ENCODE data around the gene ASPG.

The ASPG gene

DNA sequence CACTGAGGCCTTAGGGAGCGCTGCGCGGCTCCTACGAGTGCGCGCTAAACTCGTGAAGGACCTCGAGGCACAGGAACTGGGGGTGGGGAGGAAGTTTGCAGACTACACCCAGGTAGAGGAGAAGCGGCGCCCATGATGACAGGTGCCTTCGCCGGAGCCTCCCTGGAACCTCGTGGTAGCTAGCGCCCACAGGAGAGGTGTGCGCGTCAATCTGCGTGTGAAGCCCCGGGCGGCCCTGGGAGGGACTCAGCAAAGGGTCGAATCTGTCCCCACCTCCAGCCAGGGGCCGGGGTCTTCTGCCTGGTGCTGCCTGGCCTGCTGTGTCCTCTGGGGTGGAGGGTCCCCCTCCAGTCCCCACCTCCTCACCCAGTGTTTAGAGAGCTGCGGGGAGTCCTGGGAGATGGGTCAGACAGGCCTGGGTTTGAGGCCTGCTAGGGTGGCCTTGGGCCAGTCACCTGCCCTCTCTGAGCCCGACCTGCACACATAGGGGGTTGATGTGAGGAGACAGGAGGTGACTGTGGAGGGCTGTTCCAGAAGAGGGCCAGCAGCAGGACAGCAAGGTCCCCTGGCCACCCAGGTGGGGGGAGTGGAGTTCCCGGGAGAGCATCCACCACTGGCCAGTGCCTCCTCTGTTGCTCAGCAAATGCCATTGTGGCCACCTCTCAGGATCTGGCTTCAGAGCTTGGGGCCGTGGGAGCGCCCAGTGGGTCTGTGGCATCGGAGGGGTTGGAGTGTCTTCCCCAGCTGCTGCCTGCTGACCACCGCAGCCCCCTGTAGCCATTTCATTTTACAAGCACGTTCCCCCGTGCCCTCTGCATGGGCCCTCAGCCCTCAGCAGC is 32.7 kb downstream of the ASPG start (continued):
- TF ChIP-seq ZNF239 (tag by site-specific recombination; IDR thresholded peaks at IDR 0.05) (no peak), ZNF621 (tag by site-specific recombination; IDR thresholded peaks at IDR 0.05) (no peak), HOXC10 (CRISPR knock-in tag; IDR thresholded peaks at IDR 0.05) (no peak)

DNA sequence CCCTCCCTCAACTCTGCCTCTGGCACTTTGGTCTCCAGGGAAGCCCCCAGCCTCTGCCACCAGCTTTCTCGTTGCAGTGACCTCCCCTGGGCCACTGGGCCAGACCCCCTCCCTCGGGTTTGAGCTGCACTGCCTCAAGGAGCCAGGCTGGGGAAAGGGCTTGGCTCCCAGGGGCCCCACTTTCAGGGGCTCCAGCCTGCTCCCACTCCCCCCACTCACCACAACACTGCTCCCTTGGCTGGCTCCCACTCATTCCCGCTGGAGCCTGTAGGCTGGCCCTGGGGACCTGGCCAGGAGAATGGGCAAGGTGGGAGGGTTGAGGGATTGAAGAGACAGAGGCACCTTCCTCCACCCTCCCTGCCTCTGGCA is 33.6 kb downstream of the ASPG start:
- ChIA-PET POLR2A (no interaction called here), CTCF (interaction anchor here (0.7 to 1.2 kb wide), 2 partner anchors 13 to 25 kb away, joined by 3 read pairs; no protein-coding TSS in a partner anchor)
- TF ChIP-seq, protein P1, sequence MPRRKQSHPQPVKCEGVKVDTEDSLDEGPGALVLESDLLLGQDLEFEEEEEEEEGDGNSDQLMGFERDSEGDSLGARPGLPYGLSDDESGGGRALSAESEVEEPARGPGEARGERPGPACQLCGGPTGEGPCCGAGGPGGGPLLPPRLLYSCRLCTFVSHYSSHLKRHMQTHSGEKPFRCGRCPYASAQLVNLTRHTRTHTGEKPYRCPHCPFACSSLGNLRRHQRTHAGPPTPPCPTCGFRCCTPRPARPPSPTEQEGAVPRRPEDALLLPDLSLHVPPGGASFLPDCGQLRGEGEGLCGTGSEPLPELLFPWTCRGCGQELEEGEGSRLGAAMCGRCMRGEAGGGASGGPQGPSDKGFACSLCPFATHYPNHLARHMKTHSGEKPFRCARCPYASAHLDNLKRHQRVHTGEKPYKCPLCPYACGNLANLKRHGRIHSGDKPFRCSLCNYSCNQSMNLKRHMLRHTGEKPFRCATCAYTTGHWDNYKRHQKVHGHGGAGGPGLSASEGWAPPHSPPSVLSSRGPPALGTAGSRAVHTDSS (tag by site-specific recombination; IDR thresholded peaks at IDR 0.05): no peak
- no peak for TF ChIP-seq SALL2 (tag by site-specific recombination; IDR thresholded peaks at IDR 0.05; ENCODE audit: borderline replicate concordance)
- peak; percentile 68 for TF ChIP-seq EGR2 (tag by site-specific recombination; IDR thresholded peaks at IDR 0.05; ENCODE audit: low read depth)
- peak; percentile 79 for TF ChIP-seq ZFHX2 (tag by site-specific recombination; conservative IDR thresholded peaks at IDR 0.05)
- Histone ChIP-seq H3K27ac (ENCODE audit: extremely low read depth, low read depth, low read length) (no peak overlapping the region), H3K4me1 (ENCODE audit: control insufficient read depth, insufficient read depth, low read length) (no peaks in the 10 kb centered on the region; the same call in 1 of the 2 replicates), H3K36me3 (ENCODE audit: control insufficient read depth in 2 of 2, insufficient read depth in 1 of 2, low read length in 2 of 2) (no peaks in the 10 kb centered on the region), H3K4me3 (ENCODE audit: low read depth, low read length) (no peak overlapping the region), H3K9me3 (ENCODE audit: control insufficient read depth, insufficient read depth, low read depth, low read length) (no peaks in the 10 kb centered on the region)

DNA sequence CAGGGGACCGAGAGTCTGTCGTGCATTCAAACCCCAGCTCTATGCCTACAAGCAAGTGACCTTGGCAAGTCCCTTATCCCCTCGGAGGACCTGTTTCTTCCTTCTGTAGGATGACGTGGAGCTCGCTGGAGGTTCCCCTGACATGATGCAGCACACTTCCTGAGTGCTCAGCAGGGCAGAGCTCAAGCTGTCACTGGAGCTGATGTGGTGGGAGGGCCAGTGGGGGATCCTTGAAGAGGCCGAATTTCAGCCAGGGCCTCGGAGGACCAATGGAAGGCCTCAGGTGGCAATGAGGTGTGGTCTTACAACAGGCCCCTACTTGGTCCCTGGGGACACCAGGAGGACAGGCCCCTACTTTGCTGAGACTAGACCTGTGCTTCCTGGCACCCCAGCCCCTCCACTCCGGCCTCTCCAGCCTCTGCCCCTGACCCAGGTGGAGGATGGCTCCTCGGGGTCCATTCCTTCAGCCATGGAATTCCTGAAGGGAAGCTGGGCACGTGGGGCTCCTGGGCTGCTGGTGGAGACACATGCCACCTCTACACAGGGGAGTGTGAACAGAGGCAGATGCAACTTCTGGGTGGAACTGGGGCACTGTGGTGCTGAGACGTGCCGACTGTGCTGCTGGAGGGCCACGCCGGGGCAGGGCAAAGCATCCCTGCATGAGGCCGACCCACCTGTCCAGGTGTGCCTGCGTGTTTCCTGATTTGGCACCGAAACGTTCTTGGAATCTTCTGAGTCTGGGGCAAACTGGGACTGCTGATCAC is 34.2 kb downstream of the ASPG start:
- H3K4me1 ChIP-seq (ENCODE audit: control insufficient read depth, insufficient read depth, low read length): no peaks in the 10 kb centered on the region; the same call in 1 of the 2 replicates
- H3K9me3 ChIP-seq (ENCODE audit: control insufficient read depth, insufficient read depth, low read depth, low read length): no peaks in the 10 kb centered on the region
- no peak overlapping the region for H3K4me3 ChIP-seq (ENCODE audit: low read depth, low read length)
- POLR2A ChIA-PET: no interaction called here
- H3K36me3 ChIP-seq (ENCODE audit: control insufficient read depth in 2 of 2, insufficient read depth in 1 of 2, low read length in 2 of 2): no peaks in the 10 kb centered on the region
- no peak overlapping the region for H3K27ac ChIP-seq (ENCODE audit: extremely low read depth, low read depth, low read length)
- no peak for TF ChIP-seq SP2 (tag by site-specific recombination; IDR thresholded peaks at IDR 0.05)
- TF ChIP-seq, protein P2, sequence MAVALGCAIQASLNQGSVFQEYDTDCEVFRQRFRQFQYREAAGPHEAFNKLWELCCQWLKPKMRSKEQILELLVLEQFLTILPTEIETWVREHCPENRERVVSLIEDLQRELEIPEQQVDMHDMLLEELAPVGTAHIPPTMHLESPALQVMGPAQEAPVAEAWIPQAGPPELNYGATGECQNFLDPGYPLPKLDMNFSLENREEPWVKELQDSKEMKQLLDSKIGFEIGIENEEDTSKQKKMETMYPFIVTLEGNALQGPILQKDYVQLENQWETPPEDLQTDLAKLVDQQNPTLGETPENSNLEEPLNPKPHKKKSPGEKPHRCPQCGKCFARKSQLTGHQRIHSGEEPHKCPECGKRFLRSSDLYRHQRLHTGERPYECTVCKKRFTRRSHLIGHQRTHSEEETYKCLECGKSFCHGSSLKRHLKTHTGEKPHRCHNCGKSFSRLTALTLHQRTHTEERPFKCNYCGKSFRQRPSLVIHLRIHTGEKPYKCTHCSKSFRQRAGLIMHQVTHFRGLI (tag by site-specific recombination; IDR thresholded peaks at IDR 0.05): no peak
- TF ChIP-seq ZNF169 (tag by site-specific recombination; IDR thresholded peaks at IDR 0.05): no peak
- TF ChIP-seq, protein P3, sequence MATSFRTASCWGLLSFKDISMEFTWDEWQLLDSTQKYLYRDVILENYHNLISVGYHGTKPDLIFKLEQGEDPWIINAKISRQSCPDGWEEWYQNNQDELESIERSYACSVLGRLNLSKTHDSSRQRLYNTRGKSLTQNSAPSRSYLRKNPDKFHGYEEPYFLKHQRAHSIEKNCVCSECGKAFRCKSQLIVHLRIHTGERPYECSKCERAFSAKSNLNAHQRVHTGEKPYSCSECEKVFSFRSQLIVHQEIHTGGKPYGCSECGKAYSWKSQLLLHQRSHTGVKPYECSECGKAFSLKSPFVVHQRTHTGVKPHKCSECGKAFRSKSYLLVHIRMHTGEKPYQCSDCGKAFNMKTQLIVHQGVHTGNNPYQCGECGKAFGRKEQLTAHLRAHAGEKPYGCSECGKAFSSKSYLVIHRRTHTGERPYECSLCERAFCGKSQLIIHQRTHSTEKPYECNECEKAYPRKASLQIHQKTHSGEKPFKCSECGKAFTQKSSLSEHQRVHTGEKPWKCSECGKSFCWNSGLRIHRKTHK (tag by site-specific recombination; IDR thresholded peaks at IDR 0.05): no peak
- TF ChIP-seq, protein P4, sequence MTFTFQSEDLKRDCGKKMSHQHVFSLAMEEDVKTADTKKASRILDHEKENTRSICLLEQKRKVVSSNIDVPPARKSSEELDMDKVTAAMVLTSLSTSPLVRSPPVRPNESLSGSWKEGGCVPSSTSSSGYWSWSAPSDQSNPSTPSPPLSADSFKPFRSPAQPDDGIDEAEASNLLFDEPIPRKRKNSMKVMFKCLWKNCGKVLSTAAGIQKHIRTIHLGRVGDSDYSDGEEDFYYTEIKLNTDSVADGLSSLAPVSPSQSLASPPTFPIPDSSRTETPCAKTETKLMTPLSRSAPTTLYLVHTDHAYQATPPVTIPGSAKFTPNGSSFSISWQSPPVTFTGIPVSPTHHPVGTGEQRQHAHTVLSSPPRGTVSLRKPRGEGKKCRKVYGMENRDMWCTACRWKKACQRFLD (tag by site-specific recombination; IDR thresholded peaks at IDR 0.05): no peak
- no peak for TF ChIP-seq ZNF514 (tag by site-specific recombination; IDR thresholded peaks at IDR 0.05)
- no peak for TF ChIP-seq ZNF140 (tag by site-specific recombination; IDR thresholded peaks at IDR 0.05)
- CTCF ChIA-PET: interaction anchor here (0.7 to 1.2 kb wide), 3 partner anchors 12 to 26 kb away, joined by 3 to 4 read pairs (median 3); no protein-coding TSS in a partner anchor

Measured in HEK293 (cell line).